ENCODE results near the gene MYO3A.
"Not testable (repeated sequence)": the region's sequence is repeated elsewhere in the genome, so short reads cannot be mapped to it uniquely, and the experiment has no call there.

The MYO3A gene

GRCh38 chr10:25989951-25990350, 55.9 kb downstream of the MYO3A start:
- no peak for DNase-seq

- DNase-seq: no peak
Measured at GRCh38 chr10:25999295-25999981, 65.4 kb downstream of the MYO3A start.

GRCh38 chr10:26000971-26001370, 66.9 kb downstream of the MYO3A start:
- DNase-seq: no peak

GRCh38 chr10:26002466-26002865, 68.4 kb downstream of the MYO3A start:
- not testable (repeated sequence) for DNase-seq

GRCh38 chr10:26015092-26015491, 81.1 kb downstream of the MYO3A start:
- DNase-seq: no peak

- no peak for DNase-seq
Measured at GRCh38 chr10:26022831-26023230, 88.8 kb downstream of the MYO3A start.

- no peak for DNase-seq
Measured at GRCh38 chr10:26024303-26024702, 90.3 kb downstream of the MYO3A start.

- DNase-seq: no peak
Measured at GRCh38 chr10:26025523-26025922, 91.5 kb downstream of the MYO3A start.

- DNase-seq: no peak
Measured at GRCh38 chr10:26029858-26030257, 95.8 kb downstream of the MYO3A start.

- DNase-seq: no peak
Measured at GRCh38 chr10:26031300-26031699, 97.3 kb downstream of the MYO3A start.

- no peak for DNase-seq
Measured at GRCh38 chr10:26043469-26043868, 109.4 kb downstream of the MYO3A start.

- DNase-seq: no peak
Measured at GRCh38 chr10:26044141-26044749, 110.2 kb downstream of the MYO3A start.

GRCh38 chr10:26046073-26046700, 112.2 kb downstream of the MYO3A start:
- DNase-seq: no peak

GRCh38 chr10:26048756-26049155, 114.7 kb downstream of the MYO3A start:
- DNase-seq: no peak

- no peak for DNase-seq
Measured at GRCh38 chr10:26052326-26052725, 118.3 kb downstream of the MYO3A start.

GRCh38 chr10:26057466-26057865, 123.4 kb downstream of the MYO3A start:
- no peak for DNase-seq

- DNase-seq: no peak
Measured at GRCh38 chr10:26064106-26064505, 130.1 kb downstream of the MYO3A start.

- DNase-seq: no peak
Measured at GRCh38 chr10:26067680-26068079, 133.7 kb downstream of the MYO3A start.

GRCh38 chr10:26080971-26081370, 146.9 kb downstream of the MYO3A start:
- DNase-seq: not testable (repeated sequence)

GRCh38 chr10:26081459-26081858, 147.4 kb downstream of the MYO3A start:
- DNase-seq: no peak

GRCh38 chr10:26085549-26085948, 151.5 kb downstream of the MYO3A start:
- no peak for DNase-seq

GRCh38 chr10:26087666-26088065, 153.6 kb downstream of the MYO3A start:
- DNase-seq: no peak

GRCh38 chr10:26090026-26090425, 156.0 kb downstream of the MYO3A start:
- no peak for DNase-seq

- DNase-seq: no peak
Measured at GRCh38 chr10:26090762-26091161, 156.7 kb downstream of the MYO3A start.
